Stomach (tissue), 4 donors: ENCODE data around the gene KCNG2.

ENCODE experiments used
- CTCF ChIP-seq, 7 experiments: fragments of 450-650 bp in 4 of 7; fragments of 200-600 bp in 3 of 7; sonication (generic) in 3 of 7; IDR thresholded peaks; one replicate each; pipeline ENCODE4 v1.5.1; 2016 to 2019; ENCODE audit warnings: antibody characterized with exemption in 7 of 7, control low read depth in 2 of 7, mild to moderate bottlenecking in 1 of 7
- EP300 ChIP-seq: sonication (generic); formaldehyde crosslinking; IDR thresholded peaks from one replicate; pipeline ENCODE4 v1.6.1; 2017; ENCODE audit warnings: antibody characterized with exemption
- POLR2A ChIP-seq, 4 donors: fragments of 450-650 bp; IDR thresholded peaks; one replicate each; pipeline ENCODE4 v1.6.1; 2016; ENCODE audit warnings: antibody characterized with exemption in 4 of 4, control low read depth in 2 of 4, mild to moderate bottlenecking in 1 of 4, moderate library complexity in 1 of 4
- POLR2AphosphoS5 ChIP-seq, 3 donors: sonication (generic); formaldehyde crosslinking; IDR thresholded peaks; one replicate each; pipeline ENCODE4 v1.6.1; 2016; ENCODE audit warnings: antibody characterized with exemption in 3 of 3

DNA sequence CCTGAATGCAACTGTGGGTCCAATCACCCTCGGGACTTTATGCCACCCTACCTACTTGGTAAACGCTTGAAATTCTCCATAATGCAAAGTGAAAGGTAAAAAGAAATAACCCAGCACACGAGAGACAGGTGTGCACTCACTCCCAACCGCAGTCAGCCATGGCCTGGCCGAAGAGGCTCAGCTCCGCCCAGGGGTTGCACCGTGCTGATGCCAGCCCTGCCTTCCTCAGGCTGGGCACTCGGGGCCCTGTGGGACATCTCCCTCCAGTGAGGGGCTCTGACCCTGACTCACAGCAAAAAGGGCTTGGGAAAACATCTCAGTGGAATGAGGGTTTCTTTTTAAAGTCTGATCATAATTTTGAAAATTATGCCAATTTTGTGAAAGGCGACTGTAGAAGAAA is 140.5 kb downstream of the KCNG2 start:
- TF ChIP-seq CTCF (IDR thresholded peaks at IDR 0.05) = no peak
- TF ChIP-seq POLR2A (IDR thresholded peaks at IDR 0.05) = no peak
- TF ChIP-seq EP300 = no peak
- no peak for TF ChIP-seq POLR2AphosphoS5 (IDR thresholded peaks at IDR 0.05)
